SK-N-MC (cell line): ENCODE results near the gene MED25.

Source experiments
- EZH2 ChIP-seq: fragments of 200-600 bp; sonication (generic); IDR thresholded peaks from one replicate; pipeline ENCODE4 v1.6.1; 2017; ENCODE audit warnings: antibody characterized with exemption
- FOXP2 ChIP-seq: optimal IDR thresholded peaks from 2 replicates; pipeline ENCODE3; 2011; ENCODE audit warnings: mild to moderate bottlenecking, moderate library complexity; ENCODE audit not compliant: insufficient read depth; ENCODE audit errors: extremely low read length, control extremely low read depth
- POLR2AphosphoS5 ChIP-seq: IDR thresholded peaks from 2 replicates; pipeline ENCODE4 v1.6.1; 2012; ENCODE audit warnings: mild to moderate bottlenecking, low read depth, low read length, borderline replicate concordance

DNA sequence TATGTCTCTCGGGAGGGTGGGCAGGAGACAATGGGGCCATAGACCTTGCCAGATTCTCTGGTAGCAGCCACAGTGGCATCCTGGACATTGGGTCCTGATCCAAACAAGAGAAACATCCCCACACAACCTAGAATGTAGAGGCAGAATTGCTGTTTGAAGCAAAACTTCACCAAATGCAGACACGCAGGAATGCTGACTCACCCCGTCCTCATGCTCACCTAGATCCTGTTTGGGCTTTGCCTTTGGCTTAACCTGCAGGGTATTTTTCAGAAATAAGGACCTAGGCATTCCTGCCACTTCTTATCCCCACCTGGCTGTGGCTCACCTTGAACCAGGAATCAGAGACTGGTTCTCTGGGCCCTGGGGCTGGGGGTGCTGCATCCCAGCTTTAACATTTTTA, 66.7 kb downstream of the MED25 start:
- TF ChIP-seq POLR2AphosphoS5 (no peak), EZH2 (no peak), FOXP2 (no peak)
